HCT116 (cell line): Measurements from ENCODE around the gene NOSIP. TPM values are rescaled to one million over a fixed set of nuclear protein-coding genes. Genes with fewer than 3 reads are reported as not detected.

Source experiments
- ATAC-seq: fragments of 200-7000 bp; cut with Tn5 transposase; 2 replicates; pipeline ENCODE4 v1.9.1; 2020; ENCODE audit warnings: mild to moderate bottlenecking, moderate library complexity
- BruUV-seq: library from RNA; stranded (reverse); fragments of 400-500 nt; replicated peaks from 2 replicates; lab custom pipeline; 2021; lab: Mats Ljungman, UMichigan
- CTCF ChIA-PET: fragments of 300-600 bp; sonication (Branson Sonifier 250); formaldehyde crosslinking; loops from one replicate; lab custom pipeline; 2021; ENCODE audit warnings: antibody characterized with exemption; lab: Charles Lee
- POLR2A ChIA-PET: fragments of 300-600, 350-600 bp; sonication (Branson Sonifier 250); formaldehyde crosslinking; loops from one replicate; lab custom pipeline; 2021; ENCODE audit warnings: antibody characterized with exemption; lab: Charles Lee
- RAD21 ChIA-PET, 2 experiments: fragments of 300-600 bp; sonication (Branson Sonifier 250); formaldehyde crosslinking; loops; one replicate each; lab custom pipeline; 2023; ENCODE audit warnings: low total read pairs in 2 of 2; ENCODE audit not compliant: uncharacterized antibody in 2 of 2, unreplicated experiment in 2 of 2, low non-redundant PET in 1 of 2; lab: Charles Lee
- DNase-seq: peaks from one replicate; pipeline ENCODE4 v3.0.0-alpha.2; 2010; ENCODE audit warnings: low read depth, low spot score
- H2AFZ ChIP-seq: fragments of 200-600 bp; shearing (Covaris generic), sonication (generic); 2 replicates; pipeline ENCODE4 v1.6.1; 2017; ENCODE audit warnings: low read depth, mixed run types, mixed read lengths, antibody characterized with exemption, low read length; ENCODE audit not compliant: poor library complexity, severe bottlenecking
- H3K27ac ChIP-seq: 2 replicates; pipeline ENCODE4 v1.5.1; 2012; ENCODE audit warnings: low read depth, low read length
- H3K27me3 ChIP-seq: fragments of 200-600 bp; sonication (generic); 2 replicates; pipeline ENCODE4 v1.6.1; 2016; ENCODE audit warnings: mixed run types, low read length, mixed read lengths; ENCODE audit not compliant: insufficient read depth
- H3K36me3 ChIP-seq, 2 experiments: fragments of 200-500 bp in 1 of 2; fragments of 200-600 bp in 1 of 2; sonication (Bioruptor generic) in 1 of 2; sonication (generic) in 1 of 2; 2 replicates each; pipeline versions ENCODE4 v1.5.1 to v1.6.1; 2014 to 2016; ENCODE audit warnings: low read length in 2 of 2, inconsistent platforms in 1 of 2, mixed read lengths in 1 of 2, mixed run types in 1 of 2; ENCODE audit not compliant: insufficient read depth in 2 of 2, control insufficient read depth in 1 of 2
- H3K4me1 ChIP-seq, 2 experiments: fragments of 200-600 bp in 1 of 2; sonication (generic) in 1 of 2; 2 replicates each; pipeline versions ENCODE4 v1.5.1 to v1.6.1; 2012 to 2017; ENCODE audit warnings: low read length in 2 of 2, inconsistent platforms in 1 of 2, mild to moderate bottlenecking in 1 of 2, mixed read lengths in 1 of 2, mixed run types in 1 of 2, moderate library complexity in 1 of 2; ENCODE audit not compliant: insufficient read depth in 2 of 2, control insufficient read depth in 1 of 2
- H3K4me2 ChIP-seq: fragments of 200-600 bp; sonication (generic); 2 replicates; pipeline ENCODE4 v1.6.1; 2017; ENCODE audit warnings: mixed run types, low read length, mixed read lengths
- H3K4me3 ChIP-seq, 2 experiments: fragments of 200-600 bp in 1 of 2; sonication (generic) in 1 of 2; replicated peaks in 1 of 2; 2 replicates each; pipeline ENCODE4 v1.5.1; 2011 to 2016; ENCODE audit warnings: low read length in 2 of 2, control low read depth in 1 of 2, low read depth in 1 of 2, mild to moderate bottlenecking in 1 of 2, mixed read lengths in 1 of 2, mixed run types in 1 of 2
- H3K79me2 ChIP-seq: fragments of 200-600 bp; sonication (generic); 2 replicates; pipeline ENCODE4 v1.6.1; 2017; ENCODE audit warnings: mild to moderate bottlenecking, mixed run types, low read length, moderate library complexity, mixed read lengths; ENCODE audit not compliant: insufficient read depth
- H3K9ac ChIP-seq: fragments of 200-600 bp; sonication (generic); 2 replicates; pipeline ENCODE4 v1.6.1; 2016; ENCODE audit warnings: low read length, mixed read lengths
- H3K9me2 ChIP-seq: fragments of 200-600 bp; sonication (generic), shearing (Covaris generic); 2 replicates; pipeline ENCODE4 v1.6.1; 2017; ENCODE audit warnings: mixed run types, mild to moderate bottlenecking, moderate library complexity; ENCODE audit not compliant: insufficient read depth
- H3K9me3 ChIP-seq, 2 experiments: fragments of 200-500 bp in 1 of 2; fragments of 200-600 bp in 1 of 2; sonication (Bioruptor generic) in 1 of 2; sonication (generic) in 1 of 2; 2 replicates each; pipeline ENCODE4 v1.6.1; 2014 to 2017; ENCODE audit warnings: low read length in 2 of 2, mixed read lengths in 2 of 2, inconsistent platforms in 1 of 2, low read depth in 1 of 2, mild to moderate bottlenecking in 1 of 2, mixed run types in 1 of 2, moderate library complexity in 1 of 2; ENCODE audit not compliant: control insufficient read depth in 1 of 2, insufficient read depth in 1 of 2
- H4K20me1 ChIP-seq: fragments of 200-600 bp; sonication (generic), shearing (Covaris generic); 2 replicates; pipeline ENCODE4 v1.6.1; 2017; ENCODE audit warnings: mixed run types, mild to moderate bottlenecking, moderate library complexity; ENCODE audit not compliant: insufficient read depth
- CEBPB ChIP-seq: IDR thresholded peaks from 2 replicates; pipeline ENCODE4 v1.6.1; 2012; ENCODE audit warnings: low read depth
- EGR1 ChIP-seq: IDR thresholded peaks from 2 replicates; pipeline ENCODE4 v1.6.1; 2012; ENCODE audit warnings: low read depth
- EZH2phosphoT487 ChIP-seq: fragments of 200-600 bp; IDR thresholded peaks from 2 replicates; pipeline ENCODE4 v1.6.1; 2018; ENCODE audit warnings: antibody characterized with exemption, borderline replicate concordance
- FOSL1 ChIP-seq: IDR thresholded peaks from 2 replicates; pipeline ENCODE4 v1.6.1; 2012; ENCODE audit warnings: low read depth
- JUND ChIP-seq: IDR thresholded peaks from 2 replicates; pipeline ENCODE4 v1.6.1; 2012
- REST ChIP-seq: IDR thresholded peaks from 2 replicates; pipeline ENCODE4 v1.6.1; 2012; ENCODE audit warnings: low read depth
- SP1 ChIP-seq: IDR thresholded peaks from 2 replicates; pipeline ENCODE4 v1.6.1; 2012; ENCODE audit warnings: low read depth
- TCF7L2 ChIP-seq: IDR thresholded peaks from 2 replicates; pipeline ENCODE4 v1.7.0; 2011; ENCODE audit warnings: borderline replicate concordance, inconsistent platforms; ENCODE audit not compliant: insufficient read depth, insufficient read length; ENCODE audit errors: extremely low read depth
- YY1 ChIP-seq: IDR thresholded peaks from 2 replicates; pipeline ENCODE4 v1.6.1; 2011; ENCODE audit warnings: low read length, low read depth, moderate library complexity, mild to moderate bottlenecking; ENCODE audit not compliant: insufficient replicate concordance; ENCODE audit errors: extremely low read depth
- intact Hi-C: fragments of 100-400 bp; cut with micrococcal nuclease; formaldehyde crosslinking; loops from 2 replicates; pipeline ENCODE4 v1.10.0; 2022
- total RNA-seq: library from RNA; stranded (reverse); gene quantifications from one replicate; pipeline ENCODE4 v1.2.1, GENCODE V29; 2021; ENCODE audit not compliant: unreplicated experiment

NOSIP gene
- total RNA-seq, 1 experiment from 2014 or later, result 133 TPM

GRCh38 chr19:49518033-49518432 is 62.3 kb downstream of the NOSIP start:
- Histone ChIP-seq H3K4me2 (no peak overlapping the region), H3K4me1 (no peaks in the 10 kb centered on the region), H3K4me3 (no peak overlapping the region), H3K79me2 (no peaks in the 10 kb centered on the region), H3K36me3 (no peaks in the 10 kb centered on the region), H3K9ac (no peak overlapping the region), H3K27ac (no peak overlapping the region), H4K20me1 (no peaks in the 10 kb centered on the region), H2AFZ (no peak overlapping the region), H3K27me3 (no peaks in the 10 kb centered on the region), H3K9me2 (no peaks in the 10 kb centered on the region), H3K9me3 (no peaks in the 10 kb centered on the region)
- no peak for TF ChIP-seq YY1
- TF ChIP-seq CEBPB, result no peak
- no peak for TF ChIP-seq EZH2phosphoT487
- TF ChIP-seq EGR1, result no peak
- TF ChIP-seq FOSL1, result no peak
- no peak for TF ChIP-seq JUND
- TF ChIP-seq SP1, result no peak
- no peak for TF ChIP-seq TCF7L2
- TF ChIP-seq REST, result no peak
- ChIA-PET CTCF (no interaction called here), RAD21 (no interaction called here), POLR2A (no interaction called here)
- DNase-seq, result no peak
- no TSS peak for BruUV-seq
- intact Hi-C loops, result no loop called here
- ATAC-seq, result no peak
